SH-SY5Y (cell line): ENCODE data around the gene RBM4B.

Experiments used
- GATA2 ChIP-seq: IDR thresholded peaks from 2 replicates; pipeline ENCODE4 v1.6.1; 2011; ENCODE audit warnings: mild to moderate bottlenecking, low read depth, low read length
- GATA3 ChIP-seq: IDR thresholded peaks from 2 replicates; pipeline ENCODE4 v1.6.1; 2011; ENCODE audit warnings: low read depth, mild to moderate bottlenecking, low read length, moderate library complexity

Gene RBM4B, protein sequence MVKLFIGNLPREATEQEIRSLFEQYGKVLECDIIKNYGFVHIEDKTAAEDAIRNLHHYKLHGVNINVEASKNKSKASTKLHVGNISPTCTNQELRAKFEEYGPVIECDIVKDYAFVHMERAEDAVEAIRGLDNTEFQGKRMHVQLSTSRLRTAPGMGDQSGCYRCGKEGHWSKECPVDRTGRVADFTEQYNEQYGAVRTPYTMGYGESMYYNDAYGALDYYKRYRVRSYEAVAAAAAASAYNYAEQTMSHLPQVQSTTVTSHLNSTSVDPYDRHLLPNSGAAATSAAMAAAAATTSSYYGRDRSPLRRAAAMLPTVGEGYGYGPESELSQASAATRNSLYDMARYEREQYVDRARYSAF

DNA sequence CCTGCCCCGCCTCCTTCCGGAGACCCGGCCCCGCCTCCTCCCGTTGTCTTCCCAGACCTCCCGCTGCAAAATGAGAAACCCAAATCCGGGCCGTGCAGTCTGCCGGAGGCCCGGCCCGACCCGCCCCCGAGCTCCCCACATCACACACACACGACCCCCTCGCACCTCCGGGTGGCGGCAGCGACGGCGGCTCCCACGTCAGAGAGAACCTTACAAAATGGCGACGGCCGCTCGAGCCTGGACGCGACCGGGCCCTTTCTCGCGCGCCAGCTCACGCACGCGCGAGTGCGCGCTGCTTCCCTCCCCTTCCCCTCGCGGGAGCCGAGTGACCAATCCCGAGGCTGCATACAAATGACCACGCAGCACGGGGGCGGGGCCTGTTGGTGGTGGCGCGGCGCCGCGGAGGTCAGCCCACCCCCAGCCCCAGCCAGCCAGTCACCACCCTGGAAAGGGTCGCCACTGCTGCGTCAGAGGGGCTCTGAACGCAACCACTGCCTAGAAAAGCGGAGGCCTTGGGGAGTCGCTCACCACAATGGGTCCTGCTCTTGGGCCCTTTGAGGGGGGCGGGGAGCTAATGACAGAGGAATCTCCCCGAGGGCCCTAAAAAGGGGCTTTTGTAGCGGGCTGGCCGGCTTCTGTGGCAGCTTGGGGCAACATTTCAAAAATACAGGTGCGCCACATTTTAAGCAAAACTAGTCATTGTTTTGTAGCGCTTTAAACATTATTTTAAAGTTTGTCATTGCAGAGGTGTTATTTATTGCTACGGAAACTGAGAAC, at the start of gene RBM4B:
Gene RBM4B (minus strand): TSS at position 289 of the 777 bp plus-strand sequence. CDS start 808 bp downstream, outside the sequence.
- TF ChIP-seq GATA2, result no peak
- no peak for TF ChIP-seq GATA3

DNA sequence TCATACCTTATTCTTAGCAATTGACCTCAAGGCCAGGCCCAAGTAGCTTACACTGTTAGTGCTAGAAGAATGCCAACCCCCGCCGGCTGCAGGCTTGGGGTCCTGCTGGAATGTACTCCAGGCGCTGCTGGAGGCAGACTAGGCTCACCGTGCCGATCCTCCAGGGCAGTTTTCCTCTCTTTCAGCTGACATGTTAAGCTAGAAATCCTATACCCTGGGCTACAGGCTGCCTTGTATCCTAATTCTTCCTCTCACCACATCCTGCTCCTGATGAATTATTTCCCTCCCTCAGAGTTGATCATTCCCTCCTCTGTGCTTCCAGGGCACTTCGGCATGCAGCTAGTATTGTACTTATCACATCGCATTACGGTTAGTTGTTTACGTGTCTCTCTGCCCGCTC, 48.0 kb upstream of the RBM4B start:
- TF ChIP-seq GATA2 (no peak), GATA3 (no peak)

DNA sequence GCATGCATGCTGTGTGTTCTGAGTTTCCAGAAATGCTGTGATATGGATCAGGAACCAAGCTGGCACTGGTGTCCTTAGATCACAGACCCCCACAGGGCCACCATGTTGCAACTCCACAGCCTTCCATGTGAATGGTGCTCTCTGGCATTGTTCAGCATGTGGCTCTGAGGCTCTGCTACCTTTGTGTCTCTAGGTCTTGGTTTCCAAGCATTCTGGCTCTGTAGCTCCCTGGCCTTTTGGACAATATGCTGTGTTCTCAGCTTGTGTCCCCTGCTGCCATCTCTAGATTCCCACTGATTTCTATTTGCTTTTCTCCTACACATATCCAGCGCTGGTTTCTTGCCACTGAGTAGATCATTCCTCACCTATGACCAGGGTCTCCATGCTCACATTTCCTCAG, 47.4 kb upstream of the RBM4B start:
- TF ChIP-seq GATA3 (no peak), GATA2 (no peak)

DNA sequence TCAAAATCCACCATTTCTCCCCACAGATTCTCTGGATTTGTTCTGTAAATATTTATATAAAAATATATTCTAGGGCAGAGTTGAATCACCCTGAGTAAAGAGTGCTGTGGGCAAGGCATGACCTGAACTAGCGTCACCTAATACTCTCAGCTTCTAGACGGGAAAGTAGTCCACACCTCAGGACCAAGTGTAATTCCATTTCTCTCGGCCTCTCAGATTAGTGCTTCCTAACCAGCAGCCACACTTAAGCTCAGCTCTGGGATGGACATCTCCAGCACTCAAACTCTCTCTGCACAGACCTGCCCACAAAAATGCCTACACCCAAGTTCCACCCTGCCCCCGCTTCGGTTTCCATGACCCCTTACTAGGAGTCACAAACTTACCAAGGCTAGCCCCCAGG, 46.0 kb upstream of the RBM4B start:
- TF ChIP-seq GATA2 (no peak), GATA3 (no peak)

DNA sequence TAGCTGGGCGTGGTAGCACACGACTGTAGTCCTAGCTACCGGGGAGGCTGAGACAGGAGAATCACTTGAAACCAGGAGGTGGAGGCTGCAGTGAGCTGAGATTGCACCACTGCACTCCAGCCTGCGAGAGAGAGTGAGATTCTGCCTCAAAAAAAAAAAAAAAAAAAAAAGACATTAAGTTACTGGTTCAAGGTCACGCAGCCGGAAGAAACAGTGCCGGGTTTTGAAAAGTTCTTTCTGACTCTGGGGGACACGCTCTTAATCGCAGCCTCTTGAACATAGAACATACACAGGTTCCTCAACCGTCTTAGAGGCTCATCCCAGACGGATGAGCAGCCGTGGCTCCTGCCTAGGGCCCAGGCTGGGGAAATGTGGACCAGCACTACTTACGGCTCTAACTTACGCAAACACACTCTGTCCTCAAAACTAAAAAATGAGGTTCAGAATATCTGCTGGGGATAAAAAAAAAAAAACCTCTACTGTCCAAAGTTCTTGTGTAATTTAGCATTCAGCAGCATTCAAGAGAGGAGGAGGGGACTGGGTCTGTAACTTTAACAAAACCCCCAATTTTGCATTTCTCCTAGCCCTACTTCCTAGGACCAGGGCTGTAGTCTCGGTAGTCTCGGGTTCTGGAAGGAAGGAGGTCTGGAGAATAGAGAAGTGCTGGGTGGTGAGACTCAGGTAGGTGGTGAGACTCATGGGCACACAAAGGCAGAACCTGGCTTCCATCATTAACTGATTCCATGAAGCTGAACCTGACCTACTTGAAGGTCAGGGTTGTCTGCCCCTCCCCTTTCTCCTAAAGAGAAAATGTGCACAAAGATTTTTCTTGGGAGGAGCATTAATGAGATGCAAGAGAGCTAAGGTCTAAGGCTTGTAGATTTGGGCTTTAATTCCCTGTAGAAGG, 45.3 kb upstream of the RBM4B start:
- TF ChIP-seq GATA2, result no peak
- no peak for TF ChIP-seq GATA3

DNA sequence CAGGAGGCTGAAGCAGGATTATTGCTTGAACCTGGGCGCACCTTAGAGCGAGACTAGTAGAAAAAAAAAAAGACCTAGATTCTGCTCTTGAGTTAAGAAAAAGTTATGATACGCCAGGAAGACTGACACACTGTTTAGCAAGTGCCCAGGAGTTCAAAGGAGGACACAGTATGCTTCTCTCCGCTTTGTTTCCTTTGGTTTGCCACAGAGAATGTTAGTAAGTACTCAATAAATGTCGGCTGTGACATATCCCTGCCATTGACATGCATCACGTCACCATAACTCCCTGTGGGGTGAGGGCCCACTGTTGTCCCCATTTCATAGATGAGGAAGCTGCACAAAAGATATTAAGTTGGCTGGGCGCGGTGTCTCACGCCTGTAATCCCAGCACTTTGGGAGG, 44.3 kb upstream of the RBM4B start:
- no peak for TF ChIP-seq GATA3

DNA sequence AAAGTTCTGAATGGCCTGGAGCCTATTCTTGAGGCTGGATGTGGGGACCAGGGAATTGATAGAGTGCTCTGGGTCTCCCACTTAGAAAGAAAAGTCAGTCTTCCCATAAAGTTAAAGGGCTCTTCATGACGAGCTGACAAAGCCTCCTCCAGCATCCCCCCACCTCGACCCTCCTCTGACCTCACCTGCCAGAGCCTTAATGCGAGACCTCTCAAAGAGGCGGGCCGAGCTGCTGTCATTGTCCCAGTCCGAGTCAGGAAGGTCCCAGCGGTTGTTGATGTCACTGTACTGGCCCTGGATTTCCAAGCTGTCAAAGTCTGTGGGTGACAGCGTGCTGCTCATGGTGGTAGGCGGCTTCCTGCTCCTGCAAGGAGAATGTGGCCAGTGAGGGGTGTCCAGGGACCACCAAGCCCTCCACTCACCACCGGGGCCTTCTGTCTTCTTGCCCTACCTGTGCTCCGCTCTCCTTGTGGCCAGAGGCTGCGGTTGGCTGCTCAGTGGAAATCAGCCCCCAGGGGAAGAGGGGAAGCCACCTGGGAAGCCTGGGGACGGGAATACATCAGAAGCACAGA, 43.3 kb upstream of the RBM4B start:
- TF ChIP-seq GATA2, result no peak
- no peak for TF ChIP-seq GATA3

DNA sequence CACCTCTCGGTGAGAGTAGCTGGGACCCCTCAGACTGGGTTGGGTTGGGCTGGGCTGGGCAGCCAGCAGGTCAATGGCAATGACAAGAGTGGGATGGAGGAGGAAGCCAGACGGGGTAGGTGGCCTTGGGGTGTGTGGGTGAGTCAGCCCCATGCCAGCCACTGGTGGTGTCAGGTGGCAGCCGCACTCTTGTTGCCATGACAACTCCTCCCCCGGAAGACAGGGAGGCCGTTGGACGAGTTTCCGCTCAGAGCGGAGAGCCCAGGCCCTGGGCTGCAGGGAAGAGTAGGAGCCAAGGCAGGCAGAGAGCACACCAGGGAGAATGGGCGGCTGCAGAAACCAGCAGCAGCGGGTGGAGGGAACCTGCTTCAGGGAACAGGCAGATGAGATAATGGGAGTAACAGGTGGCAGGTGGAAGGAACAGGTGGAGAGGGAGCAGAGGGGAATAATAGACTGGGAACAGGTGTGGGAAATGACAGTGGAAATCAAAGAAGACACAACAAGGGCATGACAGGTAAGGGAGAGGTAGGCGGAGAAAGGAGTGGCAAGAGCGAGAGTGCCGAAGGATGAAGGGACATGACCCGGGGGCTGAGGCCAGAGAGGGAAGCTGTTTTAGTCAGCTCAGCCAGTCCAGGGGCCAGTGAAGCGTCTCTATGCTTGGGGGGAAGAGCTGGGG, 42.7 kb upstream of the RBM4B start:
- TF ChIP-seq GATA2 (no peak), GATA3 (no peak)

DNA sequence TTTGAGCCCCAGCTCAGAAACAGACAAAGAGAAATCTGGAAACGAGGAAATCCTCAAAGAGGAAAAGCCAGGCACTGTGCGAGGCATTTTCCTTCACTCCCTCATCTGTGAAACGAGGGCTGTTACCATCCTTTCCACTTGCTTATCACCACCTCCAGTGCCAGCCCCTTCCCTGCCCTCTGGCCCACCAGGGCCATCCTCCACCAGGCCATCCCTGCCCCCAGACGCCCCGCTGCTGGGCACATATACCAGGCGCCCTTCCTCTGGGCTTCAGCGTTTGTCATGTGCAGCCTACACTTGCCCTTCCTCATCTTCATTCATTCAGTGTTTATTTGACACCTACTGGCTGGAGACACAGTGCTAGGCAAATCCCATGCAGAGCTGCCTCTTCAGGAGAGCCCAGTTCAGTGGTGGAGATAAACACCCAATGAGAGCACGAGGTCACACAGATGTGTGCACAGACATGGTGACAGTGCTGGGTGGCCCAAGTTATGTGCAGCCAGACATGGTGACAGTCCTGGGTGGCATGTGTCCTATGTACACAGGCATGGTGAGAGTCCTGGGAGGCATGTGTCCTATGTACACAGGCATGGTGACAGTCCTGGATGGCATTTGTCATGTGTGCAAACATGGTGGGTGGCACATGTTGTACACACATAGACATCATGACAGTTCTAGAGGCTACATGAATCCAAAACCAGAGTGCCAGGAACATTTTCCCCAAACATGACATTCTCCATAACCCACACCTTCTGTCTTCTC, 41.6 kb upstream of the RBM4B start:
- no peak for TF ChIP-seq GATA3
- no peak for TF ChIP-seq GATA2

DNA sequence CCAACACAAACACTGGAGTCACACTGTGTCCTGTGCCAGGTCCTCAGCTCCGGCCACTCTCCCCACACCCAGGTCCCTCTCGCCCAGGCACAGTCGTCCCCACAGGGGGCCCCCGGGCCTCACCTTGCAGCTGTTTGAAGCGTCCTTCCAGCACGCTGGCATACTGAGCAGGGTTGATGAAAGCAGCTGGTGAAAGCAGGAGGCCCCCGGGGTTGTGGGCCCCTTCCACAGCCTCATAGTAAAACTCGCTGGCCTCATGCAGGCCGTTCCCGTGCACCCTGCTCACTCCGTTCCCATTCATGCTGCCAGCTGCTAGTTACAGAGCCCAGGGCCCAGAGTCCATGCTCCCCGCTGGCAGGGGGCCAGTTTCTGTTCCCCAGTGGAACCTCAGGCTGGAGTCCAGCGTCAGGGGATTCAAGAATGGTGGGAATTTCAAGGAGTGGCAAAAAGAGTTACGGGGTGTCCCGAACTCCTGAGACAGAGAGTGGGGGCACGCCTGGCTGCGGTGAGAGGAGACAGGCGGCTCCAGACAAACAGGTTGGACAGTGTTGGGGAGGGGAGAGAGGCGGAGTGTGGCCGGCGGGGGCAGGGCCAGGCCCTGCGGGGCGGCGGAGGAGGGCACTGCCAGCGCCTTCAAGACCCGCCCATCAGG, 40.8 kb upstream of the RBM4B start:
- TF ChIP-seq GATA3 (no peak), GATA2 (no peak)

DNA sequence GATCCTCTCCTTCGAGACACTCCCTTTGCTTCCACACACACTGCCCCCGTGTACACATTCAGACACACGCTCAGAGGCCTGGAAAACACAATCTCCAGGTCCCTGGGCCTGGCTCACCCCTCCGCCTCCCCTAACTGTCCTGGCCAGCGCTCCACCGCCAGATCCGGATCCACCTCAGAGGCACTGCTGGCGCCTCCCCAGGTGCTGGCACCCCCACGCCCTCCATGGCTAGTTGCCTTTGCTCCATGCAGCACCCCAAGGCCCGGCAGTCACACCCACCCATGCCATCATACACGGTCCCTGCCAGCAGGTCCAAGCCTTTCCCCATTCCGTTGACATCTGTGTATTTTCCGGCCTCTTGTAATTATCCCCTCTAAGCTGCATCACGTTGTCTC, 40.2 kb upstream of the RBM4B start:
- no peak for TF ChIP-seq GATA3
- TF ChIP-seq GATA2, result no peak

DNA sequence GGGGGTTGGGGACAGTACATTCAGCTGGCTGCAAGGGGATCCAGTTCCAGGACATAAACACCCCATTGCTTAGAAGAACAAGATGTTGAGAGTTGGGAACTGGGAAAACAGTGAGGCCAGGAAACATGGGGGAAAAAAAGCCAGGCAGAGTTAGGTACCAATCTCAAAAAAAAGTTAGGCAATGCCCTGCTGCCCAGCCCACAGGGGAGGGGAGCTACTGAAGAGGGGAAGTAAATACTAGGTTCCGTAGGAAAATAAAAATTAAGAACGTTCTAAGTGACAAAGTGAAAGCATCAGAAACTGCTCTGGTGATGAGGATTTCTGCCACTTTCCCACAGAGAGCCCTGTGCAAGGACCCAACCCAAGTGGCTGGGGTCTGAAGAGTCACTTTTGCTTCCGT, 39.3 kb upstream of the RBM4B start:
- TF ChIP-seq GATA3, result no peak
- TF ChIP-seq GATA2, result no peak
